H1 (cell line): ENCODE data around the gene UBE2Q2. TPM values are rescaled to one million over a fixed set of nuclear protein-coding genes. Genes with fewer than 3 reads are reported as not detected.
A peak's percentile ranks its signal among the peaks of the same experiment; 100 is the strongest.

ENCODE experiments used
- CTCF ChIA-PET: fragments of 300-600 bp; sonication (Branson Sonifier 250); formaldehyde crosslinking; loops from one replicate; lab custom pipeline; 2021; ENCODE audit not compliant: partially characterized antibody; lab: Charles Lee
- POLR2A ChIA-PET: fragments of 300-600 bp; sonication (Branson Sonifier 250); formaldehyde crosslinking; loops from one replicate; lab custom pipeline; 2021; ENCODE audit warnings: inconsistent platforms; ENCODE audit not compliant: partially characterized antibody; lab: Charles Lee
- DNase-seq, 2 experiments: peaks; one replicate each; pipeline versions ENCODE4 v3.0.0 to v3.0.0-alpha.2; 2010 to 2022; ENCODE audit warnings: low spot score in 2 of 2, low read depth in 1 of 2, mixed read lengths in 1 of 2
- FAIRE-seq: peaks from 2 replicates; lab custom pipeline; 2011; peaks lifted over from hg19 to GRCh38; lab: Jason Lieb, UNC
- H2AFZ ChIP-seq: 2 replicates; pipeline ENCODE4 v1.8.1; 2012; ENCODE audit warnings: low read length, inconsistent platforms
- H2AK5ac ChIP-seq: 2 replicates; pipeline ENCODE4 v1.6.1; 2013; ENCODE audit warnings: low read depth, low read length
- H2BK120ac ChIP-seq: replicated peaks from 2 replicates; pipeline ENCODE3; 2013; ENCODE audit warnings: low read depth, low read length, inconsistent platforms
- H2BK12ac ChIP-seq: 2 replicates; pipeline ENCODE4 v1.6.1; 2013; ENCODE audit warnings: low read depth, low read length
- H2BK15ac ChIP-seq: 2 replicates; pipeline ENCODE4 v1.6.1; 2013; ENCODE audit warnings: low read length
- H2BK20ac ChIP-seq: 2 replicates; pipeline ENCODE4 v1.6.1; 2013; ENCODE audit warnings: low read length
- H2BK5ac ChIP-seq: 2 replicates; pipeline ENCODE4 v1.6.1; 2013; ENCODE audit warnings: low read depth, low read length
- H3K14ac ChIP-seq: 2 replicates; pipeline ENCODE4 v1.6.1; 2013; ENCODE audit warnings: inconsistent platforms; ENCODE audit not compliant: insufficient read length
- H3K18ac ChIP-seq: 2 replicates; pipeline ENCODE4 v1.6.1; 2013; ENCODE audit warnings: low read length; ENCODE audit errors: extremely low read depth
- H3K23ac ChIP-seq: 2 replicates; pipeline ENCODE4 v1.6.1; 2013; ENCODE audit warnings: inconsistent platforms; ENCODE audit not compliant: insufficient read length
- H3K23me2 ChIP-seq: 2 replicates; pipeline ENCODE4 v1.6.1; 2013; ENCODE audit warnings: low read depth, low read length
- H3K27ac ChIP-seq: 2 replicates; pipeline ENCODE4 v1.6.1; 2011; ENCODE audit warnings: low read depth, low read length, inconsistent platforms
- H3K27me3 ChIP-seq, 4 experiments: replicated peaks in 1 of 4; 1 replicate in 1 of 4; 2 replicates in 3 of 4; pipeline versions ENCODE4 v1.6.1 to v1.8.1; 2011 to 2013; ENCODE audit warnings: low read length in 3 of 4, mild to moderate bottlenecking in 3 of 4, inconsistent platforms in 2 of 4, mixed read lengths in 2 of 4, moderate library complexity in 1 of 4; ENCODE audit not compliant: control insufficient read depth in 3 of 4, insufficient read depth in 3 of 4; ENCODE audit errors: extremely low read depth in 1 of 4
- H3K36me3 ChIP-seq, 4 experiments: 2 replicates each; pipeline versions ENCODE4 v1.6.1 to v1.8.1; 2011 to 2013; ENCODE audit warnings: mild to moderate bottlenecking in 4 of 4, low read length in 3 of 4, moderate library complexity in 2 of 4, control low read depth in 1 of 4, inconsistent platforms in 1 of 4; ENCODE audit not compliant: insufficient read depth in 4 of 4, control insufficient read depth in 2 of 4
- H3K4ac ChIP-seq: replicated peaks from 2 replicates; pipeline ENCODE3; 2013; ENCODE audit warnings: low read length, low read depth, mixed read lengths, inconsistent platforms; ENCODE audit not compliant: insufficient read length
- H3K4me1 ChIP-seq, 4 experiments: replicated peaks in 1 of 4; 1 replicate in 1 of 4; 2 replicates in 3 of 4; pipeline versions ENCODE4 v1.6.1 to v1.8.1; 2011 to 2013; ENCODE audit warnings: low read length in 3 of 4, inconsistent platforms in 2 of 4, mixed read lengths in 1 of 4; ENCODE audit not compliant: insufficient read depth in 4 of 4, control insufficient read depth in 3 of 4
- H3K4me2 ChIP-seq, 2 experiments: 2 replicates each; pipeline versions ENCODE4 v1.6.1 to v1.8.1; 2011 to 2013; ENCODE audit warnings: low read depth in 2 of 2, low read length in 2 of 2, control low read depth in 1 of 2, inconsistent platforms in 1 of 2, mild to moderate bottlenecking in 1 of 2; ENCODE audit not compliant: insufficient read depth in 1 of 2
- H3K4me3 ChIP-seq, 4 experiments: fragments of 200-600, 300-600 bp in 1 of 4; sonication (generic), shearing (Covaris generic), sonication (Bioruptor Twin) in 1 of 4; 2 replicates each; pipeline versions ENCODE4 v1.5.1 to v1.8.1; 2011 to 2016; ENCODE audit warnings: low read length in 4 of 4, low read depth in 3 of 4, control low read depth in 2 of 4, inconsistent platforms in 2 of 4, mild to moderate bottlenecking in 2 of 4, mixed read lengths in 1 of 4, moderate library complexity in 1 of 4; ENCODE audit not compliant: insufficient read depth in 2 of 4; ENCODE audit errors: extremely low read depth in 1 of 4
- H3K56ac ChIP-seq: replicated peaks from 2 replicates; pipeline ENCODE3; 2013; ENCODE audit warnings: low read depth, mild to moderate bottlenecking, mixed read lengths, low read length, inconsistent platforms; ENCODE audit not compliant: insufficient read length
- H3K79me1 ChIP-seq: 2 replicates; pipeline ENCODE4 v1.6.1; 2013; ENCODE audit warnings: low read depth, low read length, control low read depth
- H3K79me2 ChIP-seq, 2 experiments: 2 replicates each; pipeline versions ENCODE4 v1.6.1 to v1.8.1; 2012 to 2013; ENCODE audit warnings: low read length in 2 of 2, mild to moderate bottlenecking in 2 of 2, inconsistent platforms in 1 of 2; ENCODE audit not compliant: insufficient read depth in 2 of 2, control insufficient read depth in 1 of 2
- H3K9ac ChIP-seq, 4 experiments: replicated peaks in 1 of 4; 1 replicate in 1 of 4; 2 replicates in 3 of 4; pipeline versions ENCODE4 v1.6.1 to v1.8.1; 2011 to 2013; ENCODE audit warnings: low read depth in 3 of 4, low read length in 3 of 4, control low read depth in 2 of 4, mild to moderate bottlenecking in 2 of 4, moderate library complexity in 2 of 4, inconsistent platforms in 1 of 4; ENCODE audit errors: extremely low read depth in 1 of 4
- H3K9me3 ChIP-seq, 2 experiments: 2 replicates each; pipeline versions ENCODE4 v1.6.1 to v1.8.1; 2012 to 2013; ENCODE audit warnings: mild to moderate bottlenecking in 2 of 2, moderate library complexity in 2 of 2, control low read depth in 1 of 2, inconsistent platforms in 1 of 2, low read depth in 1 of 2, low read length in 1 of 2, mixed read lengths in 1 of 2; ENCODE audit not compliant: insufficient read depth in 2 of 2
- H4K20me1 ChIP-seq, 2 experiments: replicated peaks in 1 of 2; 2 replicates each; pipeline versions ENCODE3 to v1.8.1; 2011 to 2013; ENCODE audit warnings: inconsistent platforms in 2 of 2, low read length in 2 of 2, mild to moderate bottlenecking in 1 of 2; ENCODE audit not compliant: insufficient read depth in 2 of 2, control insufficient read depth in 1 of 2
- H4K5ac ChIP-seq: 2 replicates; pipeline ENCODE4 v1.6.1; 2013; ENCODE audit warnings: low read length, low read depth, mixed read lengths, inconsistent platforms; ENCODE audit not compliant: insufficient read length
- H4K8ac ChIP-seq: 2 replicates; pipeline ENCODE4 v1.8.0; 2013; ENCODE audit warnings: mild to moderate bottlenecking, moderate library complexity, low read length, inconsistent platforms; ENCODE audit not compliant: insufficient read depth; ENCODE audit errors: extremely low read depth
- H4K91ac ChIP-seq: replicated peaks from 2 replicates; pipeline ENCODE3; 2013; ENCODE audit warnings: low read length, mixed read lengths, inconsistent platforms; ENCODE audit not compliant: insufficient read length
- CBX8 ChIP-seq: fragments of 300-800, 300-1000 bp; sonication (generic); IDR thresholded peaks from 2 replicates; pipeline ENCODE4 v1.7.1; 2016; ENCODE audit warnings: low read depth, low read length, borderline replicate concordance
- WGBS, 2 experiments: shearing (Covaris generic) in 1 of 2; methylation state at CpG; one replicate each; pipeline versions ENCODE4 v1.1.6 to v1.1.7; 2013 to 2015; ENCODE audit warnings: low lambda C conversion rate in 2 of 2, mixed read lengths in 2 of 2, inconsistent platforms in 1 of 2, low coverage in 1 of 2, missing lambda C conversion rate in 1 of 2; ENCODE audit not compliant: insufficient replicate concordance in 2 of 2, insufficient coverage in 1 of 2, insufficient read length in 1 of 2; ENCODE audit errors: extremely low coverage in 1 of 2, missing lambda C conversion rate in 1 of 2; 5-methylcytosine and 5-hydroxymethylcytosine counted together
- polyA plus RNA-seq, 7 experiments: library from polyadenylated mRNA; depleted of rRNA in 3 of 7; stranded (reverse) in 5 of 7; unstranded in 2 of 7; fragments of >200 nt in 5 of 7; fragments of 200-250 nt in 2 of 7; gene quantifications; 1 replicate in 5 of 7; 2 replicates in 1 of 7; 4 replicates in 1 of 7; pipeline versions ENCODE4 v1.2.1 to v1.2.3, GENCODE V29; 2011 to 2013; ENCODE audit warnings: missing spikeins in 2 of 7, mixed read lengths in 2 of 7
- total RNA-seq: library from RNA; stranded (reverse); fragmentation: NEBNext Ultra II Directional; extraction: Animal tissue kit (Norgen Biotek cat#: 25700); gene quantifications from 2 replicates; pipeline ENCODE4 v1.2.1, GENCODE V29; 2021

The UBE2Q2 gene
- total and polyA plus RNA-seq, 2 of the 8 experiments (the other 6 are each of a cell fraction or from before 2014, with no cell fraction given), result 10.1 to 22.7 TPM

DNA sequence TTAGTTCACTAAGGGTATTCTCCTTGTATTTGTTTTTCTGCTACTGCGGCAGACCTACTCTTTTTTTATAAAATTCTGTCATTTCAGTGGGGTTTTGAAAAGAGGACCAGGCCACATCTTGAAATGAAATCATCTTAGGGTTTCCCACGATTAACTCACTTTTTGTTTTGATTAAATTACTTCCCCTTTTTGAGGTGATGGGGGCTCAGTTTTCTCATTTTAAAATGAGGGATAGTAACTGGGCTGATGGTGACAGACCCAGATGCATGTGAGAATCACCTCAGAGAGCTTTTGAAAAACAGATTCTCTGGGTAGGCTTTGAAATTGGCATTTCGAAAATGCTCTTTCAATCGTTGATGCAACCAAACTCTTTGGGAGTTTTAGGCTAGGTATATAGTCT is 24.2 kb downstream of the UBE2Q2 start:
- Histone ChIP-seq H3K4me1 (peaks cover 0 to 12% (median 7%) of the 10 kb centered on the region in 4 experiments; a peak in 3 of 7 replicates), H3K9me3 (no peaks in the 10 kb centered on the region), H2AFZ (no peak overlapping the region), H3K4ac (no peak overlapping the region), H4K8ac (no peak overlapping the region), H4K20me1 (peaks cover 0 to 1% of the 10 kb centered on the region in 2 experiments), H3K9ac (no peak overlapping the region), H3K4me2 (peak overlapping the region; percentile 5 to 22; a peak in 2 of 4 replicates), H2BK15ac (no peak overlapping the region), H3K18ac (no peak overlapping the region), H2AK5ac (no peak overlapping the region), H3K4me3 (no peak overlapping the region), H4K5ac (no peak overlapping the region), H3K79me2 (peaks cover 0 to 62% of the 10 kb centered on the region in 2 experiments; a peak in 2 of 4 replicates), H2BK5ac (no peak overlapping the region), H4K91ac (no peak overlapping the region), H3K56ac (no peak overlapping the region), H2BK12ac (no peak overlapping the region), H3K27ac (no peak overlapping the region), H3K27me3 (no peaks in the 10 kb centered on the region), H3K36me3 (peaks cover 0 to 21% (median 0%) of the 10 kb centered on the region in 4 experiments; a peak in 4 of 8 replicates), H3K79me1 (no peaks in the 10 kb centered on the region), H2BK120ac (no peak overlapping the region), H3K23me2 (no peaks in the 10 kb centered on the region; the same call in 1 of the 2 replicates), H2BK20ac (no peak overlapping the region), H3K23ac (no peak overlapping the region), H3K14ac (no peak overlapping the region)
- 59% methylated on average over 4 of the region's 4 CpGs; no CpG with 5 or more reads in 1 of the 2 experiments for WGBS, 2 experiments
- ChIA-PET CTCF (interaction anchor here (0.9 to 2.5 kb wide), 4 partner anchors 10 to 61 kb away, joined by 3 to 6 read pairs (median 3); no protein-coding TSS in a partner anchor), POLR2A (interaction anchor here (1.0 to 1.5 kb wide), 2 partner anchors 26 to 35 kb away, joined by 3 to 5 read pairs; no protein-coding TSS in a partner anchor)
- DNase-seq (no peak), FAIRE-seq (no peak)
- no peak for TF ChIP-seq CBX8
